ENCODE results near the gene TMEM131L. TPM values are rescaled to one million over a fixed set of nuclear protein-coding genes. Genes with fewer than 3 reads are reported as not detected.

TMEM131L gene
- total RNA-seq, 3 donors from 2014 or later (not counting 1 experiment from before 2014, with no cell fraction given), result 67.8 to 105 (median 71.1) TPM

- H3K4me1 ChIP-seq (ENCODE audit: control insufficient read depth, insufficient read depth, low read length), result peaks cover 10% of the 10 kb centered on the region
- no peak overlapping the region for H3K4me3 ChIP-seq (ENCODE audit: low read length)
These were observed 213.3 kb downstream of the TMEM131L start for GRCh38 chr4:153679486-153679885.

GRCh38 chr4:153683763-153684181 lies 217.6 kb downstream of the TMEM131L start:
- Mint-ChIP-seq H3K4me3 (peak overlapping the region; percentile 77), H3K27me3 (ENCODE audit: low read depth in 2 of 2) (peaks cover 22 to 32% of the 10 kb centered on the region in 2 donors), H3K4me1 (peaks cover 12 to 19% of the 10 kb centered on the region in 2 donors), H3K9me3 (no peaks in the 10 kb centered on the region), H3K36me3 (peaks cover 1% of the 10 kb centered on the region), H3K27ac (peak overlapping the region in 1 of 2 donors; percentile 7)
- peaks cover 5% of the 10 kb centered on the region for H3K9me3 ChIP-seq (ENCODE audit: control insufficient read depth, insufficient read depth, low read length)
- H3K36me3 ChIP-seq (ENCODE audit: control insufficient read depth, insufficient read depth, low read length), result no peaks in the 10 kb centered on the region
- H3K4me1 ChIP-seq (ENCODE audit: control insufficient read depth, insufficient read depth, low read length), result peaks cover 15% of the 10 kb centered on the region
- DNase-seq (no peak), ATAC-seq (no peak)
- peak overlapping the region; percentile 65 for H3K4me3 ChIP-seq (ENCODE audit: low read length)
- intact Hi-C loops (cut with micrococcal nuclease), result no loop called here
- no peak for TF ChIP-seq CTCF (IDR thresholded peaks at IDR 0.05)
- peaks cover 19% of the 10 kb centered on the region for H3K27me3 ChIP-seq (ENCODE audit: control insufficient read depth, insufficient read depth, low read length)
- no peak overlapping the region for H3K27ac ChIP-seq (ENCODE audit: low read length)
- WGBS (ENCODE audit: insufficient coverage), result 14% methylated on average over 27 of the region's 27 CpGs

More at GRCh38 chr4:153679486-153679885, 213.3 kb downstream of the TMEM131L start:
- peaks cover 7% of the 10 kb centered on the region for H3K9me3 ChIP-seq (ENCODE audit: control insufficient read depth, insufficient read depth, low read length)
- H3K4me3 Mint-ChIP-seq, result no peak overlapping the region
- H3K27ac ChIP-seq (ENCODE audit: low read length), result no peak overlapping the region
- peaks cover 9 to 11% of the 10 kb centered on the region in 2 donors for H3K4me1 Mint-ChIP-seq
- H3K27ac Mint-ChIP-seq, result no peak overlapping the region
- 81% methylated on average over 6 of the region's 6 CpGs for WGBS (ENCODE audit: insufficient coverage)
- DNase-seq (no peak), ATAC-seq (no peak)
- peaks cover 21% of the 10 kb centered on the region for H3K36me3 Mint-ChIP-seq
- peaks cover 14% of the 10 kb centered on the region for H3K27me3 ChIP-seq (ENCODE audit: control insufficient read depth, insufficient read depth, low read length)
- H3K36me3 ChIP-seq (ENCODE audit: control insufficient read depth, insufficient read depth, low read length), result no peaks in the 10 kb centered on the region
- intact Hi-C loops (cut with micrococcal nuclease), result no loop called here
- peaks cover 25 to 64% of the 10 kb centered on the region in 2 donors for H3K27me3 Mint-ChIP-seq (ENCODE audit: low read depth in 2 of 2)
- TF ChIP-seq CTCF (IDR thresholded peaks at IDR 0.05), result no peak
- H3K9me3 Mint-ChIP-seq, result peaks cover 2 to 4% of the 10 kb centered on the region in 2 donors

DNA sequence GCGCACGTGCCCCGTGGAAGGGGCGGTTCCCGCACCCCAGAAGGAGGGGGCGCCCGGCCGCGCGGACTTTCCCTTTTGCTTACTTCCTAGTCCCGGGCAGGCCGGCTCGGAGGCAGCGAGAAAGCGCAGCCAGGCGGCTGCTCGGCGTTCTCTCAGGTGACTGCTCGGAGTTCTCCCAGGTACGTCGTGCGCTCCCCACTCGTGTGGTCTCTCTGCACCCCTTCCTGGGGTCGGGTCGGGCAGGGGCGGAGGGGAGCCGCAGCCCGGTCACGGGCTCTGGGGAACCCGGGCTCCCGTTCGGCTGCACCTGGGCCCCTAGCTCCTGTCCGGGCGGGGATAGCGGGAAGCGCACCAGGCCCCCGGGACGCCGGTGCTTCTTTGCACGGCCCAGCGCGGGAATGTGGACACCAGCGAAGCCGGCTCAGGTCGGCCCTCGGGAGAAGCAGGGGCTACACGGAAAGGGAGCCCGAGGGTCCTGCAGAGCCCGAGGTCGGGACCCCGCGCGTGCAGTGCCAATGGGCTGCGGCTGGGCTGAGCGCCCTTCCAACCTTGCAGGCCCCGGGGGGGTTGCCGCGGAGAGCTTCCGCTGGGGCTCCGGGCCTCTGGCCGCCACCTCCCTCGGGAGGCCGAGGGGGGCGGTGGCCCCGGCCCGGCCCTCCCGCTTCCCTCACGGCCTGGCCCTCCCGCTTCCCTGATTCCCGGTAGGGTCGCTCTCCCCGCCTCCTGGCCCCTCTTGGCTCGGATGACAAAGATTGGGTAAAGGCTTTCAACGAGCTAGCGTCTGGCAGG lies 218.2 kb downstream of the TMEM131L start, which contains the start of gene TLR2:
Gene TLR2 (plus strand): TSS at position 99 of the 789 bp plus-strand sequence. CDS start 18,628 bp downstream, outside the sequence.
- Histone ChIP-seq H3K4me1 (ENCODE audit: control insufficient read depth, insufficient read depth, low read length) (peaks cover 15% of the 10 kb centered on the region), H3K9me3 (ENCODE audit: control insufficient read depth, insufficient read depth, low read length) (peaks cover 7% of the 10 kb centered on the region), H3K27me3 (ENCODE audit: control insufficient read depth, insufficient read depth, low read length) (peaks cover 19% of the 10 kb centered on the region), H3K27ac (ENCODE audit: low read length) (no peak within 1 kb of the TSS), H3K4me3 (ENCODE audit: low read length) (peak within 1 kb of the TSS; percentile 65), H3K36me3 (ENCODE audit: control insufficient read depth, insufficient read depth, low read length) (no peaks in the 10 kb centered on the region)
- intact Hi-C loops (cut with micrococcal nuclease), result no loop called here
- TF ChIP-seq CTCF (IDR thresholded peaks at IDR 0.05), result no peak
- Mint-ChIP-seq H3K4me1 (peaks cover 12 to 19% of the 10 kb centered on the region in 2 donors), H3K9me3 (no peaks in the 10 kb centered on the region), H3K4me3 (peak within 1 kb of the TSS; percentile 82), H3K36me3 (peaks cover 7% of the 10 kb centered on the region), H3K27ac (peak within 1 kb of the TSS in 1 of 2 donors; percentile 7), H3K27me3 (ENCODE audit: low read depth in 2 of 2) (peaks cover 22 to 26% of the 10 kb centered on the region in 2 donors)
- ATAC-seq, result peak; percentile 93 to 95 (median 94)
- WGBS (ENCODE audit: insufficient coverage), result under 1% methylated on average over 75 of the region's 75 CpGs
- peak; percentile 50 to 77 for DNase-seq
